Sigmoid colon (tissue), 4 donors: ENCODE results near the gene FBLN1.

Source experiments
- CTCF ChIP-seq, 4 experiments: fragments of 450-650 bp in 3 of 4; fragments of 200-600 bp in 1 of 4; IDR thresholded peaks; one replicate each; pipeline ENCODE4 v1.5.1; 2016 to 2019; ENCODE audit warnings: antibody characterized with exemption in 4 of 4, mild to moderate bottlenecking in 3 of 4, moderate library complexity in 2 of 4
- EP300 ChIP-seq, 4 donors: sonication (generic); formaldehyde crosslinking; IDR thresholded peaks; one replicate each; pipeline ENCODE4 v1.6.1; 2017; ENCODE audit warnings: antibody characterized with exemption in 4 of 4
- POLR2A ChIP-seq, 2 donors: fragments of 450-650 bp; IDR thresholded peaks; one replicate each; pipeline ENCODE4 v1.6.1; 2016; ENCODE audit warnings: antibody characterized with exemption in 2 of 2, mild to moderate bottlenecking in 2 of 2, moderate library complexity in 2 of 2
- POLR2AphosphoS5 ChIP-seq, 4 donors: sonication (generic); formaldehyde crosslinking; IDR thresholded peaks; one replicate each; pipeline ENCODE4 v1.6.1; 2017; ENCODE audit warnings: antibody characterized with exemption in 4 of 4

GRCh38 chr22:45511847-45512261 lies 9.2 kb downstream of the FBLN1 start:
- TF ChIP-seq POLR2A (IDR thresholded peaks at IDR 0.05) (no peak), CTCF (IDR thresholded peaks at IDR 0.05) (no peak), POLR2AphosphoS5 (IDR thresholded peaks at IDR 0.05) (peak in 3 of 4 donors; percentile 48 to 62 (median 52)), EP300 (IDR thresholded peaks at IDR 0.05) (no peak)
